ENCODE measurements around the gene MAN1C1. TPM values are rescaled to one million over a fixed set of nuclear protein-coding genes. Genes with fewer than 3 reads are reported as not detected.

Gene MAN1C1
- total and polyA plus RNA-seq, 9 of the 15 experiments (the other 6 are each of a cell fraction or from before 2014, with no cell fraction given) = 0.04 to 0.44 (median 0.10) TPM; not detected in 3

- Histone ChIP-seq H3K36me3 (ENCODE audit: control insufficient read depth, insufficient read depth, low read length) (no peaks in the 10 kb centered on the region), H2AFZ (ENCODE audit: low read depth, low read length) (no peak overlapping the region), H3K4me3 (no peak overlapping the region), H3K9me1 (ENCODE audit: control insufficient read depth, insufficient read depth, low read length) (no peaks in the 10 kb centered on the region), H3K9me3 (replicated peaks; ENCODE audit: control insufficient read depth, insufficient read depth, low read depth, low read length) (no peaks in the 10 kb centered on the region), H3K27me3 (ENCODE audit: control insufficient read depth in 2 of 2, insufficient read depth in 2 of 2, low read length in 2 of 2) (peaks cover 59 to 88% of the 10 kb centered on the region in 2 experiments), H3K27ac (ENCODE audit: extremely low read depth, low read depth, low read length) (no peak overlapping the region), H3K9ac (ENCODE audit: insufficient read depth in 1 of 2, low read depth in 2 of 2, low read length in 2 of 2) (no peak overlapping the region), H4K20me1 (replicated peaks; ENCODE audit: control insufficient read depth, insufficient read depth, low read length) (peaks cover 13% of the 10 kb centered on the region), H3K4me1 (replicated peaks in 1 of 2; ENCODE audit: control insufficient read depth in 2 of 2, insufficient read depth in 2 of 2, low read length in 2 of 2) (peaks cover 0 to 4% of the 10 kb centered on the region in 2 experiments; a peak in 1 of 5 replicates), H3K79me2 (ENCODE audit: control insufficient read depth, insufficient read depth, low read length) (no peaks in the 10 kb centered on the region), H3K4me2 (ENCODE audit: insufficient read depth, low read length) (no peak overlapping the region)
- no peak for FAIRE-seq
- DNase-seq (ENCODE audit: extremely low read depth in 1 of 4, low spot score in 3 of 4) = no peak
- no TSS peak for BruUV-seq (replicated peaks)
- ChIA-PET POLR2A (no interaction called here), CTCF (ENCODE audit: low intra/inter-chr PET ratio) (no interaction called here)
- ATAC-seq = no peak
- intact Hi-C loops (cut with micrococcal nuclease) = no loop called here
- 2% methylated on average over 9 of the region's 9 CpGs for WGBS (ENCODE audit: insufficient coverage, low coverage, missing lambda C conversion rate)
- in situ Hi-C loops (cut with MboI) = no loop called here
- TF ChIP-seq MGA (IDR thresholded peaks at IDR 0.05) (no peak), NRF1 (conservative IDR thresholded peaks at IDR 0.05 in 1 of 2, IDR thresholded peaks at IDR 0.05 in 1 of 2) (0 out of 4 replicates have a peak, but pooled peaks of 1 of the 2 experiments have one; percentile 22), MEIS2 (IDR thresholded peaks at IDR 0.05; ENCODE audit: partially characterized antibody) (peak; percentile 75), CHD4 (IDR thresholded peaks at IDR 0.05; ENCODE audit: insufficient read depth, insufficient replicate concordance, low read depth, low read length, poor library complexity, severe bottlenecking) (no peak), SRSF7 (optimal IDR thresholded peaks at IDR 0.05; ENCODE audit: low read depth, low read length) (no peak), MAFF (IDR thresholded peaks at IDR 0.05; ENCODE audit: low read length) (no peak), PKNOX1 (IDR thresholded peaks at IDR 0.05) (peak; percentile 58)
These were observed 72.0 kb downstream of the MAN1C1 start for GRCh38 chr1:25688390-25689119.
